MV-4-11 (cell line): ENCODE measurements around the gene TMEM37.
A peak's percentile ranks its signal among the peaks of the same experiment; 100 is the strongest.

Experiments
- DNase-seq: peaks from one replicate; lab custom pipeline; 2025; lab: John Stamatoyannopoulos, UW

Gene TMEM37

DNA sequence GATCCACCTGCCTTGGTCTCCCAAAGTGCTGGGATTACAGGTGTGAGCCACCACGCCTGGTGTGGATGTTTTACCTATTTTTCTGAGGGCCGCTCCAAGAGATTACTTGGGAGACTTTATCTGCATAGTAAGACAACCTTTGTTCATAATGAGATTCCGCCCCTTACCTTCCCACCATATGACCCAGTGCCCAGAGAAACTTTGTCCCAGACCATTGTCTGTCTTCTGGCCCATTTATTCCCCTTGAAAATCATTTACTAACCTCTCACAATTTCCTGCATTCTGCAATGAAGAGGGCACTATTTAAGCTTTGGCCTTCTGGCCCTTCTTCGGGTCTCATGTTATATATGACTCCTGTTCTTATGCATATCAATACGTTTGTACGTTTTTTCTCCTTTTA is 13.7 kb upstream of the TMEM37 start:
- DNase-seq = no peak

DNA sequence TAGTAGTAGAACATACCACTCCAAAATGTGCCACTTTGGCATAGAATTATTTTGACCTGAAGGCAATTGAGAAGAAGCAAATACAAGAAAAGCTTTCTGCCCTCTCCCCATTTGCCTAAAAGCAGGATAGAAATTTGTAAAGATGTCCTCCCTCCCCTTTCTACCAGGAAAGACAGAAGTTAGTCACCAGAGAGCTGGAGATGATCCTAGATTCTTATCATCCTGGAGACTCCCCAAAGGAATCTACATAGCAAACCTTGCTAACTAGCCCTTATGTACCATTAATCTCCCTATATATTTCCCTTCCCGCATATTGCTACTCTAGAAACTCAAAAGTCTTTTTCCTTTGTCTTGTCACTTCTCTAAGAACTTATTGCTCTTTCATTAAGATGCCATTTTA is 12.6 kb upstream of the TMEM37 start:
- no peak for DNase-seq

DNA sequence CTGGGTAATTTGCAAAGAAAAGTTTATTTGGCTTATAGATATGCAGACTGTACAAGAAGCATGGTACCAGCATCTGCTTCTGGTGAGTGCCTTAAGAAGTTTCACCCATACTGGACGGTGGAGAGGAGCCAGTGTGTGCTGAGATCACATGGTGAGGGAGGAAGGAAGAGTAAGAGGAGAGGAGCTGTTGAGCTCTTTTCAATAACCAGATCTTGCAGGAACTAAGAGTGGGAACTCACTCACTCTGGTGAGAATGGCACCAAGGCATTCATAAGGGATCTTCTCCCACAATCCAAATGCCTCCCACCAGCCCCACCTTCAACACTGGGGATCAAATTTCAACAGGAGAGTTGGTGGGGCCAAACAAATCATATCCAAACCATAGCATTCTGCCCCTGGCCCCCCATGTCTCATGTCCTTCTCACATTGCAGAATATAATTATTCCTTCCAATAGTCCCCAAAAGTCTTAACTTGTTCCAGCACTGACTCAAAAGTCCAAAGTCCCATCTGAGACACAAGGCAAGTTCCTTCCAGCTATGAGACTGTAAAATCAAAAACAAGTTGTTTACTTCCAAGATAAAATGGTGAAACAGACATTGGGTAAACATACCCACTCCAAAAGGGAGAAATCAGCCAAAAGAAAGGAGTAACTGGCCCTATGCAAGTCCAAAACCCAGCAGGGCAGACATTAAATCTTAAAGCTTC is 11.7 kb upstream of the TMEM37 start:
- no peak for DNase-seq

DNA sequence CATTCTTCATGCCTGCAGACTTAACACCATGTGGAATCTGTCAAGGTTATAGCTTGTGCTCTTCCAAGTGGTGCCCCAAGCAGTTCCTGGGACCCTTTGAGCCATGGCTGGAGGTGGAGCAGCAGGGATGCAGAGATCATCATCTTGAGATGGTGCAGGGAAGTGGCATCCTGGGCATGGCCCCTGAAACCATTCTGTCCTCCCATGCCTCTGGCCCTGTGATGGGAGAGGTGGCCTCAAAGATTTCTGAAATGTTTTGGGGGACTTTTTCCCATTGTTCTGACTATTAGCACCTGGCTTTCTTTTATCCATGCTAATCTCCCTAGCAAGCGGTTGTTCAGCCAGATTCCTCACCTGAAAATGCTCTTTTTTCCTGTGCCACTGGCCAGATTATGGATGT is 10.3 kb upstream of the TMEM37 start:
- no peak for DNase-seq

DNA sequence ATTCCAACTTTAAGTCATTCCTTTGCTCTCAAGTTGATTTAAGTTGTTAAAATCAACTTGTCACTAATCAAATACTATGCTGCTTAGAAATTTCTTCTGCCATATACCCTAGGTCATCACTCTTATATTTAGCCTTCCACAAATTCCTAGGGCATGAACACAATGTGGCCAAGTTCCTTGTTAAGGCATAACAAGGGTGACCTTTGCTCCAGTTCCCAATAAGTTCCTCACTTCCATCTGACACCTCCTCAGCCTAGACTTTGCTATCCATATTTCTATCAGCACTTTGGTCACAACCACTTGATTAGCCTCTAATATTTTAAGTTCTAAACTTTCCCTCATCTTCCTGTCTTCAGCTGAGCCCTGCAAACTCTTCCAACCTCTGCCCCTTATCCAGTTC is 9.9 kb upstream of the TMEM37 start:
- DNase-seq = no peak

DNA sequence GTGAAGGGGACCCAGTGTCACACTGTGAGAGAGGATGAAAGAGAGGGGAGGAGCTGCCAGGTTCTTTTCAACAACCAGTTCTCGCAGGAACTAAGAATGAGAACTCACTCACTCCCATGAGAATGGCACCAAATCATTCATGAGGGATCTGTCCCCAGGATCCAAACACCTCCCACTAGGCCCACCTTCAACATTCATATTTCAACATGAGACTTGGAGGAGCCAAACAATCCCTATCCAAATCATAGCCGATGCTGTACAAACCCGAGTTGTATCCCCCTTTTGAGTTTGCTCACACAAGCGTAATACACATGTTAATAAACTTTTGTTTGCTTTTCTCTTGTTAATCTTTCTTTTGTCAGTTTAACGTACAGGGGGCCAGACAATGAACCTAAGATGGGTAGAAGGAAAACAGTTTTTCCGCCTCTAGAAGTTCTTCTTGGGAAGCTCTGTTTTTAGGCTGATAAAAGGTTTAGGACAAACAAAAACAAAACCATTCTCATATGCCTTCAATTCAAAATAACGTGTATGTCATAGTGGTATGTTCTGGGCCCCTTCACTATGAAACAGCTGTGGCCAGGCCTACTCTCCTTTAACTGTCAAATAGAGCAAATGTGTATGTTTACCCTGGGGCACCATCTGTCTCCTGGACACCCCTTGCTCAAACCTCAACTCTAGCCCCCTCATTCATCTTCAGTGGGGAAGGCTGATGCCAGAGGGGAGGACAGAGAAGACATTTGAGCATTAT is 9.1 kb upstream of the TMEM37 start:
- no peak for DNase-seq

DNA sequence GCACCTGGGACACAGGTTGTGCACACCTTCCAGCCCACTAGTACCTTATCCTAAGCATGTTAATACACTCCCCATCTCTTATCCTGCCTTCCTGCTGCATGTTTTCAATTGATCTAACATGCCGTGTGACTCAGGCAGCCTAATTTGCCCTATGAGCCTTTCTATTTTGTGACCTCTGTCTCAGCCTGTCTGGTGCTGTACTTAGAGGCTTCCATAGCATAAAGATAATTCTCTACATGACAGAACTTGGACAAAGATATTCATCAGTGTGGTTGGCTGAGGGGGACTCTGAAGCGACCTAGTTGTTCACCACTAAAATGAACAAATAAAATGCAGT is 8.6 kb upstream of the TMEM37 start:
- DNase-seq = no peak

DNA sequence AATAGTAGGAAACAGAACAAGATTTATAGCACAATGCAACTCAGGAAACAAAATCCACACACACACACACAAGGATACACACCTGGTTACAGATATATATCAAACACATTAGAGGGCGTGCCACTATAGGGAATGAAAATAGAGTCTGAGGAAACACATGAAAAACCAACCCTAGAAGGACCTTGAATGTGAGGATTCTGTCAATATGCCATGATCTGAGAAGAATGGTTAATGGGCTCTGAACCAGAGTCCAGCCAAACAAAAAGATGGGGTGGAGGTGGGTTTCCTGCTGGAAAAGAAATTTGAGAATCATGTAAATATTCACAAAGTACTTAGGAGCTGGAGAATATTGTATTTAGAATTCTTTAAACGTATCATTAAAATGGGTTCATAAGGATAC is 7.8 kb upstream of the TMEM37 start:
- no peak for DNase-seq

DNA sequence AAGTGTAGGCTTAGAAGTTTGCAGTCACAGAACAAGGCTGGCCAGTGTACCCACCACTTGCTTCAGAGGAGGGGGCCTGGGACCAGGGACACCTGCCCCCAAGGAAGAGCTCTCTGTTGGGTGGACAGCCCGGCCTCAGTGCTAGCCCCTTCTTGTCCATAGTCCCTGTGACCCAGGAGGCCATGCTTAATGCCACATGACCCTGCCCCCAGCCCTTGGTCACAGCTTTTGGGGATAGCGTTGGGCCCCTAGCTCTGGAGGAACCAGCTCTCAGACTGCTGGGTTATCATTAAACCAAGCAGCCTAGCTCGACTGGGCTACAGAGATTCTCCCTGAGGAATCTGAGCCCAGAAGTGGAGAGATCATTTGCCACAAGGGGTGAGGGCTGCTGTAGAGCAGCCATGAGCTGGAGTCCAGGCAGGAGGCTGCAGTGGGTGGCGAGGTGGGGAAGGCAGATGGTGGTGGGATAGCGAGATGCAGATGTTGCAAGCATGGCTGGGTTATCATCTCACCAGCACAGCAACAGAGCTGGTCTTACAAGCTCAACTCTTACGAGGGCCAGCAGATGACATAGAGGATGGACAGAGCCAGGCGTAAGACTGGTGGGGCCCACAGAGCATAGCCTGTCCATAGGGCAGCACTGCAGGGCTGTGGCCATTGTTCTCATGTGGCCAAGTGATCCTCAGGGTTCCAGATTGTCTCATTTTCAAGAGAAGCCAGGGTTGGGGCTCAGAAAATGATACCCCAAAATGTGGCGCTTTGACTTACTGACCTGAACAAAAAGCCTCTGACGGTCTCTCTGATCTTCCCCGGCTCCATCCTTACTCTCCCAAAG is 7.2 kb upstream of the TMEM37 start:
- DNase-seq = no peak

DNA sequence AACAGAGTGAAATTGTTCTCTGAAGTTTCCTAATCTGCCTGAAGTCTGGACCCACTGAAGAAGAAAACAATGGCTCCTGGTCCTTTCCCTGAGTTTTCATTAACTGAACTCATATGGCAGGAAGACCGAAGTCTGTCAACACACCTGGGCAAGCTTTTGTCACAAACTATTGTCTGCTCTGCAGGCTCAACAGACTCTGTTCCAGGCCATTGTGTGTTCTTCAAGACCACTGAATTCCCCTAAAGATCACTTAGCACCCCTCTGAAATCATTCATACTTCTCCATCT is 6.6 kb upstream of the TMEM37 start:
- DNase-seq = no peak

DNA sequence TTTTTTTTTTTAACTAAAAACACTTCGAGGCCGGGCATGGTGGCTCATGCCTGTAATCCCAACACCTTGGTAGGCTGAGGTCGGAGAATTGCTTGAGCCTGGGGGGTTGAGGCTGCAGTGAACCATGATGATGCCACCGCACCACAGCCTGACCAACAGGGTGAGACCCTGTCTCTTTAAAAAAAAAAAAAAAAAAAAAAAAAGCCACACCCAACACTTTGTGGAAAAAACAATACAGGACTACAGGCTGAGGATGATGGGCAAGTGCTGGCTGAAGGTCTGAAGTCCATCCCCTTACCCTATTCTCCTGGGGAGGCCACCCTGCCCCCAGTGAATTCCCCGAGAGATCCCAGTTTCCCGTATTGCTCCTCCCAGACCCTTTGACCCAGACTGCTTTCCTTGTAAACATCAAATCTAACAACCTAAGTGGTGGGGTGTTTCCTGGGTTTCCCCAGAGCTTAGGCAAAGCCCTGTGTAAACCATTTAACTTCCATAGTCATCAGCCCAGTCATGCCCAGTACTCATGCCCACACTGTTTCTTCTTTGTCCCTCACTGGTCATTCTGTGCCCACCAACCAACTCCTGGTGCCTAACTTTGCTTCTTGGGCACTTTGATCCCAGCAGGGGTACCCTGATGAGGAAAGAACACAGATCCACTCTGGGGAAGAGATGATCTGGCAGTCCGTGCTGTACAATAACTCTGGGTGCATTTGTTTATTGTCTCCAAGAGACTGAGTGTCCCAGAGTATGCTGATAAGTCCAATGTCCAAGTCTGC is 5.8 kb upstream of the TMEM37 start:
- no peak for DNase-seq

DNA sequence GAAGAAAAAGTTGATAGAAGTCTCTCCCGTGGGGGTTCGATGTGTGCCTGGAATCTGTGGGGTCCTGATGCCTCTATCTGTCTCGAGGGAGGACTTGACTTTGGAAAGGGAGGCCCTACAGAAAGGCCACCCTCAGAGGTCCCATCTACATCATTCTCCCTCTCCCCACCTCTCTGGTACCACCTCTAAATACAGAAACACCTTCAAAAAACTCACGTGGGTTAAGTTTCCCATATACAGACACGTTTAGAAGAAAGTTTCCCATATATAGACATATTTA is 5.3 kb upstream of the TMEM37 start:
- DNase-seq = no peak

DNA sequence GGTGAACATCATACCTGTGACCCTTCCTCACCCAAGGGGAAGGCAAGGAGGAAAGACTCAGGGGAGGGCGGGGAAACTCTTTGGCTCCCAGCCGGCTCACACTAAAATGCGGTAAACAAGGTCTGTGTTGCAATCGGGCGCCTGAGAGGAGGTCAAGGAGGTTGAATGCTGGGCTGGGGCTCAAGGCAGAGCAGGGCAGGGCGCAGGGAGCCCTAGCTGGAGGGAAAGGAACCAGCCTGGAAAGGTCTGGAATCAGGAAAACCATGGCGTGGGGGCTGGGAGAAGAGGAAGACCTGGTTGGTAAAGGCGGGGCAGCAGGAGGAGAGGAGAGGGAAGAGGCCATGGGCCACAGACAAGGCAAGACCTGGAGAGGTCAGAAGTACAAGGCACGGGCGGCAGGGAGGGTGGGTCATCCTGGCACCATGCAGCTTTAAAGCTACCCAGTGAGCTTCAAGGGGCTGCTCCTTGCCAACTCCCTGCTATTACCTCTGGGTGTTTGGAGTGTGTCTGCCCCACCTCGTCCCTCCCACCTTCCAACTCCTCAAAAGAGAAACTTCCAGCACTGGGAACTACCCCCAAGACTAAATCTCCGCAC is 4.8 kb upstream of the TMEM37 start:
- DNase-seq = peak; percentile 45

DNA sequence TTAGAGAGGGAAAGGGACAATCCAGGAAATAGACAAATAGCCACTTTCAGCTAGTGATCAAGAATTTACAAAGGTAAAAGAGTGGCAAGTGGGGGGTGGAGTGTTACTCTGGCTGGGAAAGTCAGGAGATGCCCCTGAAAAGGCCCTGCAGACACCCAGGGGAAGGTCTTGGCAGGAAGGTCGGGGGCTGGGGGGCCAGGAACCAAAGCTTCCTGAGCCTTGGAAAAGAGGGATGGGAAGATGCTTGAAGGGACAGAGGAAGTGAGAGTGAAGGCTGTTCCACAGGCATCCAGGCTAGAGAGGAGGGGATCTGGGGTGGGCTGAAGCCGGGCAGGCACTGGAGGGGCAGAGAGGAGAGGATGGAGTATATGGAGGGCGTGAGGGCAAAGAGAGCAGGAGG is 3.9 kb upstream of the TMEM37 start:
- DNase-seq = no peak

DNA sequence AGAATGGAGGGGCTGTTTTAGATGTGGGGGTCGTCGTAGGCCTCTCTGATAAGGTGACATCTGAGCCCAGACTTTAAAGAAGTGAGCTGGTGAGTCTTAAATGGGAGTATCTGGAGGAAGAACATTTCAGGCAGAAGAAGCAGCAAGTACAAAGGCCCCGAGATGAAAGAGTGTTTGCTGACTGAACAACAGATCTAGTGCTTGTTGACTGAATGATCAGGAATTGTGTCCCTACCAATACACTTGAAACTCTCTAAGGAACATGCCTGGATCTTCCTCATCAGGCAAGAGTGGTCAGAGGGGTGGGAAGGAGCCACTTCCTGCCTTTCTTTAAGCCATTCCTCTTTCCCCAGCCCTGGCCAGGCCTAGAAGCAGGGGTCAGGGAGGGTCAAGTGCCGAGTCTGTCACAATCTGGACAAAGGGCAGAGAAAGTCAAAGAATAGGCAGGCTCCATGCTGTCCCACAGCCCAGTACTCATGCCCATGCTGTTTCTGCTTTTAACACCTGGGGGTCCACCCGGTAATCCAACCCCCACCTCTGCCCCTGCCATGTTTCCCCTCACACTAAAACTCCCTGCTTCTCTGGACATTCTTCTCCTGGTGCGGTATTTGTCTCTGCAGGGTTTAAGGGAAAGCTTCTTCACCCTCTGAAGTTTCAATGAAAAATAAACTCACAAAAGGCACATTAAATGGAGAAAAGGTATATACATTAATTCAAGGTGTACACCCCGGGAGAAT is 3.0 kb upstream of the TMEM37 start:
- DNase-seq = no peak

DNA sequence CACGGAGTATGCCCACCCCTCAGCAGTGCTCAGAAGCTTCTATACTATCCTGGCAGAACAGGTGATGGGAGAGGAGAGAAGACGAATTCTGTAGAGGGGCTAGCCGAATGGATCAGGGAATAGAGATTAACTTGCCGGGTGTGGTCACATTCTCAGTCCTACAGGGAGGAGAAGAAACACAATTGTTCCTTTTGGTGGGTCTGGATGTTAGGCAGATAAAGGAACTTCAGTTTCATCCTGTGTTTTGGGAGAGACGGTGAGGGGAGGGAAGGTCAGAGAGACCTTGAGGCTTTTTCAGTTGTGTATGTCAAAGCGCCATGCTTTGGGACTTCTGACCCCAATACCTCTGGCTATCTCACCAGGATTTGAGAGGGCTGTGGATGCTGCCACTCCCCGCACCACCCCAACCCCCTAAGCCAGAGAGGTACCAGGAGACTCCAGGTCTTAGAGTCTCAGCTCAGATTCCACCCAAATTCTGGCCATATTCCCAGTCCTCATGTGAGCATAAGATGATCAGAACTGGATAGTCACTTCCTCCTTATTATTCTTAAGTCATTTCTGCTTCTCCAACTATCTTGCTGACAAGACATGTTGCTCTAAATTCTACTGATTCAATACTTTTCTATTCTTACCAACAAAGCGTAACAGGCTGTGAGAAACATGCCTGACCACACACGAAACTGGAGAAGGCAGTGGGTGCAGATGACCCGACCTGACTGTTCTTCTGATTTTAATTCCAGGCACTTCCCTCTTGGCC is 2.3 kb upstream of the TMEM37 start:
- peak; percentile 37 for DNase-seq

DNA sequence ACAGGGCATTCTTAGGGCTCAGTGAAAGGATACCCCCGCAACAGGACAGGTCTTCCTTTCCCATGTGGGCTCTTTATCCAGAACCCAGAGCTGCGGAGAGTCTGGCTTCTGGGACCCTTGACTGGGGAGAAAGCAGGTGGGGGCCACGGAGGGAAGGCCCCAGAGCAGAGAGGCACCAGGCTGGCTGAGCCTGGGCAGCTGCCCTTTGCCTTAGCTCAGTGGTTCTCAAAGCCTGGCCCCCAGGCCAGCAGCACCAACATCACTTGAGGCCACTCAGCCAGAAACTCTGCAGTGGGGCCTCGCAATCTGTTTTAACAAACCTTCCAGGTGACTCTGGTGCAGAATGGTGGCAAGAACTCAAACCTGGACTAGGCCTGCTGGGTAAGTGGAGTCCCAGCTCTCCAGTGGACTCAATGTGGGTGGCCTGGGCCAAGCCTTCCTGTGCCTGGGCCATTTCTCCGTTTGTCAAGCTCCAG is 1.6 kb upstream of the TMEM37 start:
- DNase-seq = no peak

DNA sequence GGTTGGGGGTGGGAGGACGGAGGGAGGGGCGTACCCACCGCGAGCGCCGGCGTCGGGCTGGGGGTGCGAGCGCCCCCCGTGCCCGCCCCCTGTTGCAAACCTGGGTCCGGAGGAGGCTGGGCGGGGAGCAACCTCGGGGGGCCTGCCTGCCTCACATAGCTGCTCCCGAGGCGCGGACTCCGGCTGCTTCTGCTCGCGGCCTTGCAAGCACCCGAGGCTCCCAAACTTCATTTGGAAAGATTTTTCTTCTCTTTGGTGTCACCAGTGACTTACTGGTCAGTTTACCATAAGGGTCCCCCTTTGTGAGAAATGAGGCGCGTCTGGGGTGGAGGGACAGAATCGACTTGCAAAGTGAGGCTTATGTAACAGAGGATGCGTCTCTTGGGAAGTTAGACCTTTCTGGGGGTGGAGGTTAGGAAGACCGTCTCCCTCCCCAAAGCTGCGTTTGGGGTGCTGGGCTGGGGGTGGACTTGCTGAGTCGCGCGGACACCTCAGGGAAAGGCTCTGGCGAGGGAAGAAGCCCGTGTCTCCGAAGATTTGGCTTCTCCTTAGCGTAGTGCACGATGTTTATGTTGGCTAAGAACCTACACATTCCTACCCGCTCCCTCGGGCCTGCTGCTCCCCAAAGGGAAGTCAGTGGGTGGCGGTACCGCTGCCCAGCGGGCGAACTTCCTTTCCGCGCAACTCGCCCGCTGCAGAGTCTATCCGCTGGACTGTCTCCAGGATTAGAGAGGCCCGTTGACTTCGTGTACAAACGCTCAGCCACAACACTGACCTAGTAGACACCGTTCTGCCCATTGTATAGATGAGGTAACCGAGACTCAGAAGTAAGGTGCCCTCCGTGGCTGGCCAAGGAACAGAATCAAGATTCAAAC is 559 bp downstream of the TMEM37 start:
- peak; percentile 46 for DNase-seq

DNA sequence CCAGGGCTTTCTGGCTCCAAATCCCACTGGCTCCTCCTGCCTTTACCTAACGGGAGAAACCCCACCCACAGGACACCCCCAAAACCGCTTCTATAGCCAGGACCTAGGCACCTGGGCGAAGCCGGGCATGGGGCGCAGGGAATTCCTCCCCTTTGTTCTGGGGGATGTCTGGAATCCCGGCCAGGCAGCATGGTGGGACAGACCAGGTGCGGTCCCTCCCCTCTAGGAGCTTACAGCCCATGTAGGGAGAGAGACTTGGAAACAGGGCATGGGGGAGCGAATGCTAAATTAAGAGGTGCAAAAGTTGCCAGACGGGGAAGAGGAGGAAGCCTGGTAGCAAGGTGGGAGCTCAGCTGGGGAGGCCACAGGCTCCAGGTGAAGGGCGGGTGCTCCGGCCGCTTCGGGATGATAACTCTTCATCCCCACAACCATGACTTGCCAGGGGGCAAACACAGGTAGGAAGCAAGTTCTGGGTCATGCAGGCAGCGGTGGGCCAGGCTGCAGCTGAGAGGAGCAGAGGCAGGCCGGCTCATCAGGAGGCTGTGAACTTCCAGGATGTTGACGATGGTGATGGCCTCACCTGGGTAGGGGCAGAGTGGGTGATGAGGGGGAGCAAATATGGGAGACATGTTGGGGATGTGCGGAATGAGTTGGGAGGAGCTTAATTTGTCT is 1.3 kb downstream of the TMEM37 start:
- no peak for DNase-seq
